ENCODE results near the gene TAOK3.
"Not testable (repeated sequence)": the region's sequence is repeated elsewhere in the genome, so short reads cannot be mapped to it uniquely, and the experiment has no call there.

Gene TAOK3

DNA sequence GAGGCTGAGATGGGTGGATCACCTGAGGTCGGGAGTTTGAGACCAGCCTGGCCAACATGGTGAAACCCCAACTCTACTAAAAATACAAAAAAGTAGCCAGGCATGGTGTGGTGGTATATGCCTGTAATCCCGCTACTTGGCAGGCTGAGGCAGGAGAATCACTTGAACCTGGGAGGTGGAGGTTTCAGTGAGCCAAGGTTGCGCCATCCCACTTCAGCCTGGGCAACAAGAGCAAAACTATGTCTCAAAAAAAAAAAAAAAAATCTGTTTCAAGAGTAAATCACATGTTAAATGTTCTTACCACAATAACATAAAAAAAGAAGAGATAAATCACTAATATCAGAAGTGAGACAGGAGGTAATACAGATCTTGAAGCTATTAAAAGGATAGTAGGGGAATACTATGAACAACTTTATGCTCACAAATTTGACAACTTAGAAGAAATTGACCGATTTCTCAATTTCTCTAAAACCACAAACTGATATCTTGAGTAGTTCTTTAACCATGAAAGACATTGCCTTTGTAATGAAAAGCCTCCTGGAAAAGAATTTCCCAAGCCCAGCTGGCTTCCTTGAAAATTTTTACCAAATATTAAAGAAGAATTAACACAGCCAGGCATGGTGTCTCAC lies 37.7 kb downstream of the TAOK3 start:
- DNase-seq = no peak

DNA sequence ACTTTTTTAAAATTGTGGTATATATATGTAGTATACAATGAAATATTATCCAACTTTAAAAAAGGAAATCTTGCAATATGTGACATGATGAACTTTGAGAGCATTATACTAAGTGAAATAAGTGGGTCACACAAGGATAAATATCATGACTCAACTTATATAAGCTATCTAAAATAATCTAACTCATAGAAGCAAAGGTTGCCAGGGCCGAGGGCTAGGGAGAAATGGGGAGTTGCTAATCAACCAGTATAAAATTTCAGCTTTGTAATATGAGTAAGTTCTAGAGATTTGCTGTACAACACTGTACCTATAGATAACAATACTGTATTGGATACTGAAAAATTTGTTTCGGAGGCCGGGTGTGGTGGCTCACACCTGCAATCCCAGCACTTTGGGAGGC lies 38.5 kb downstream of the TAOK3 start:
- no peak for DNase-seq

DNA sequence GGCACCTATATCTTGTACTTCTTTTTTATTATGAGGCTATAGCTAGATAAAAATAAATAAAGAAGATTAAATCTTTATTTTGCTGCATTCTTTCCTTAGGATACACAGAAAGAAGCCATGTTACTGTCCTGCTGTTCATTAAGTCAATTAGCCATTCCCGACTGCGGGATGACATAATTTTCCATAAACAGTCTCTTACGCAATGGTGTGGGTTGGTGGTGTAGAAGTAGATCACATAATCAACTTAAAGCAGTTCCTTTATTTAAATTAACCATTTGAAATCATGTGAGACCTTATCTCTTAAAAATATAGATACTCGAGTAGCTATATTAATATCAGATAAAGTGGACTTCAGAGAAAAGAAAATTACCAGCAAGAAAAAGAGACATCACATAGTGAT lies 40.2 kb downstream of the TAOK3 start:
- no peak for DNase-seq

DNA sequence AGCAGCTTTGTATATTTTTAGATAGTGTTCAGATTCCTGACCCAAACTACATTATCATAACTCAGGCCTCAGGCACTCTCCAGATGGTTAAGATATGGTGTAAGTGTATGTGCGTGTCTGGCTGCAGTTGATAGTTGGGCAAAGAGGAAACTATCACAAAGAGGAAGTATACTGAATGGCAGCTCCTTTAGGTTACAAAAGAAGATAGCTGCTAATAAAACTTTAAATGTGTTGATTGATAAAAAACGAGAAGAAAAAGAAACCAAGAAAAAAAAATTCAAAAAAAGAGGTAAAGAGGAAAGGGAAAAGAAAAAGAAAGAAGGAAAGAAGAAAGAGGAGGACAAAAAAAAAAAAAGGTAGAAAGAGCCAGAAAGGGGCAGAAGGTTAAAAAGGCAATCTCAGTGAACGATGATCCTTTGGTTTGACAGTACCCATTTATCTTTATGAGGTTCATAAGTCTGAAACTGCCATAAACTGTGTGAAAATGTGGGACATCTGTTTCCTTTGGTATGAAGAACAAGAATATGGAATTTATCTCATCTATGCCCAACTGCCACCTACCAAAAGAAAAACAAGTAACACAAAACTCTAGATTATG lies 42.2 kb downstream of the TAOK3 start:
- no peak for DNase-seq

DNA sequence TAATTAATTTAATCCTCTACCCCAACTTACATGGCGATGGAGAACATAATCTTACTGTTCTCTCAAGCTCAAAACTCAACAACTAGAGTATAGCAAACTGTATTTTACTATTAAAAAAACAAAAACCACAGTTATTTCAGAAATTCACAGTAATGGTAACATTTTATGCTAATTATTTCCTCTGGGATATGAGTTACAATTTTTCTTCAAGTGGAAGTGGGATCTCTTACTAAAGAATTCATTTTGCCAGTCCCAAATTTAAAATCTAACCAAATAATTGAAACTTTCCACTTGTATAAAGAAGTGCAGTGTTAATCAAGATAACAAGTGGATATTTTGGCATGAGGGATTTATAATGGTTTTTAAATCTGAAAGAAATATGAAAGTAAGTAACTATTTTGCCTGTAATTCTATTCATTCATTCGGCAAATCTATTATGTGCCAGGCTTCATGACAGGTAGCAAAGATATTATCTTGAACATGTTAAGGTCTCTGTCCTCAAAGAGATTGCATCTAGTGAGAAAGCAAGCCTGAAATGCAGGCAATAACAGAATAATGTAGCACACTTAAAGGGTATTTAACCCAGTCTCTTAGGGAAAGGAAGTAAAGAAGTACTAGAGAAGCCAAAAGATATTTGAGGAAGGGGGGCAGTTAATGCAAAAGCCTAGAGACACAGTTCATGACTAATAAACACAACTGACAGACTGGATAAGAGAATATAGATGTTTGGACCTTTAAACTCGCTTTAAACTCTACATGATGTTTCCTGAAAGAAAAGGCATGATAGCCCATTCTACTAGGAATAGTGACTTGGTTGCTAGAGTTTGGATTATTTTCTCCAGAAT lies 44.0 kb downstream of the TAOK3 start:
- no peak for DNase-seq

DNA sequence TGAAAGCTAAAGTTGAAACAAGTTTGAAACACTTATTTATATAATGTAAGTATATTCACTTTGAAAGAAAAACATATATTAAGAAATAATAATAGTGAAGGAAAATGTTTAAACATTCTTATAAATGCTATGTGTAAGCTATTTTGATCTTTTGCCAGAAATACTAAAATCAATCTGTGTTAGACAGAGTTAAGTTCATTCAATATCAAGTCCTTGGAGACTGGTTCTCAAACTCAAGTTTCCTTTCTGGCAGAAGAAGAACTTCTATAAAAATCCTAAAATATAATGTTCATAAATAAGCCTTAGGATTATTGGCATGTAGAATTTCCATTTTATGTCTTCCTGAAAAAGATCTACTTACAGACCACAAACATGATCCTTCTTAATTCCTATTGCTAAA lies 45.3 kb downstream of the TAOK3 start:
- no peak for DNase-seq

DNA sequence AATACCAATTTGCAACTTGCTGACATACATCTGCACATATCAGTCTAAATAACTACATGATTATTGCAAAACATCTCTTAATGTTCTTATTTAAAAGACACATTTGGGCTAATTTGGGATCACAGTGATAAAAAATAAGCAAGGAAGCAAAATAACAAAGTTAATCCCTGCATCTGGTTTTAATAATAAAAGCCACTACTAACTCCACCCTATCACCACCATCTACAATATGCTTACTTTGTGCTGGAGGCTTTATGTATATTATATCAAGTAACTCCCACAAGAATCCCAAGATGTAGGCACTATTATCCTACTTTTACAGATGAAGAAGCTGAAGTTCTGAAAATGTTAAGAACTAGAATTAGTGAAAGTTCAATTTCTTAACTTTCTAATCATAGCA lies 45.7 kb downstream of the TAOK3 start:
- no peak for DNase-seq

DNA sequence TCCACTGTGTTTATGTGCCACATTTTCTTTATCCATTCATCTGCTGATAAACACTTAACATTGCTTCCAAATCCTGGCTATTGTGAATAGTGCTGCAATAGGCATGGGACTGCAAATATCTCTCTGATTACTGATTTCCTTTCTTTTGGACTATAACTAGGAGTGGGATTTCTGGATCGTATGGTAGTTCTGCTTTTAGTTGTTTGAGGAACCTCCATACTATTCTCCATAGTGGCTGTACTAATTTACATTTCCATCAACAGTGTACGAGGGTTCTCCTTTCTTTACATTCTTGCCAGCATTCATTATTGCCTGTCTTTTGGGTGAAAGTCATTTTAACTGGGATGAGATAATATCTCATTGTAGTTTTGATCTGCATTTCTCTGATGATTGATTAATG lies 47.6 kb downstream of the TAOK3 start:
- DNase-seq = no peak

DNA sequence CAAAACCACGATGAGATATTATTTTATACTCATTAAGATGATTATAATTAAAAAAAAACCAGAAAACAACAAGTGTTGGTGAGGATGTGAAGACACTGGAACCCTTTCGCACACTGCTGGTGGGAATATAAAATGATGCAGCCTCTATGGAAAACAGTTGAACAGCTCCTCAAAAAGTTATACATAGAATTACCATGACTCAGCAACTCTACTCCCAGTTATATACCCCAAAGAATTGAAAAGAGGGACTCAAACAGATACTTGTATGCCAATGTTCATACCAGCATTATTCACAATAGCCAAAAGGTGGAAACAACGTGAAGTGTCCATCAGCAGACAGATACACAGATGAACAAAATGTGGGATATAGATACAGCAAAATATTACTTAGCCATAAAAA lies 53.1 kb downstream of the TAOK3 start:
- no peak for DNase-seq

DNA sequence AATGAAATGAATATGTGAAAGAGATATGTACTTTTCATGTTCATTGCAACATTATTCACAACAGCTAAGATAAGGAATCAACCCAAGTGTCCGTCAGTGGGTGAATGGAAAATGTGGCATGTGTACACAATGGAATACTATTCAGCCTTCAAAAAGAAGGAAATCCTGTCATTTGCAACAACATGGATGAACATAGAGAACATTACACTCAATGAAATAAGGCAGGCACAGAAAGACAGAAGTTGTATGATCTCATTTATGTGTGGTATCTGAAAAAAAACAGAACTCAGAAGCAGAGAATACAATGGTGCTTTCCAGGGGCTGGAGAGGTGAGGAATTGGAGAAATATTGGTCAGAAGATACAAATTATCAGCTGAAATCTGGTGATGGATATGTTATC lies 54.0 kb downstream of the TAOK3 start:
- DNase-seq = no peak

DNA sequence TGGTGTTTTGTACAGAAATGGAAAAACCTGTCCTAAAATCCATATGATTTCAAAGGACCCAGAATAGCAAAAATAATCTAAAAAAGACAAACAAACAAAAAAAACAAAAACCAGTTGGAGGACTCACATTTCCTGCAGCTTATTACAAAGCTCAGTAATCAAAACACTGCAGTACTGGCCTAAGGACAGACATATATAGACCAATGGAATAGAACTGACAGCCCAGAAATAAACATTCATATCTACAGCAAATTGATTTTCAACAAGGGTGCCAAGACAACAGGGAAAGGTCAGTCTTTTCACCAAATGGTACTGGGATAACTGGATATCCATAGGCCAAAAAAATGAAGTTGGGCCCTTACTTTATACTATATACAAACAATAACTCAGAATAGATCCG lies 55.0 kb downstream of the TAOK3 start:
- no peak for DNase-seq

DNA sequence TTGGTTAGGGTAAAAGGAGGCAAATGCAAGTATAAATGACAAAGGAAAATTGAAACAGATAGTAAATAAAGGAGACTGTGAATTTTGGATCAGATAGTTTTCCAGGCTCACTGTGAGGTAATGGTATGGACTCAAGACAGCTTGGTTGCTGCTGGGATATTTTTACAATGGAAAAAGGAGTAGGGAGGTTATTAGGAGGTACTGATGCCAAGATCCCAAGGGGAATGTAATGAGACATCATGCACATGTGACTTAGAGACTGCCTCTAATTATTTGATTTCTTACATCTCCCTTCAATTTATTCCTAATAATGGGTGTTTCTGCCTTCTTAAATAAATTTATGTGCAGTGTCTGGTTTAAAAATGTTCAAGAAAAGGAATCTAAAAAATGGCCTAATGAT lies 56.9 kb downstream of the TAOK3 start:
- DNase-seq = no peak

DNA sequence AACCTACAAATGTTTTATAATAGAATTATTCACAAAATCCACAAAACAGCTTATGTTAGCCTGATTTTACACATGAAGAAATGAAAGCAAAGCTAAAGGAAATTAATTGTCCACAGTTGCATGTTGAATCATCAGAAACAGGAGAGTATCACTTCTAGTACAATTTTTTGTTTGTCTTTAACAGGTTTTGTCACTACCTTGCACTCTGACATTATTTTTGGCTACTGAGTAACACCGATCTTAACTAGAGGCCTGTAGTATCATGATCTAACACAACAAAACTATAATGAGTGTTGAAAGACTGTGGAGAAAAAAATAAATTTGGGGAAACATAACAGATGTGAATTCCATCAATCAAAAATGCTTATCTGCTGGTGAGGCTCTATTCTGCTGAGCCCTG lies 60.1 kb downstream of the TAOK3 start:
- no peak for DNase-seq

DNA sequence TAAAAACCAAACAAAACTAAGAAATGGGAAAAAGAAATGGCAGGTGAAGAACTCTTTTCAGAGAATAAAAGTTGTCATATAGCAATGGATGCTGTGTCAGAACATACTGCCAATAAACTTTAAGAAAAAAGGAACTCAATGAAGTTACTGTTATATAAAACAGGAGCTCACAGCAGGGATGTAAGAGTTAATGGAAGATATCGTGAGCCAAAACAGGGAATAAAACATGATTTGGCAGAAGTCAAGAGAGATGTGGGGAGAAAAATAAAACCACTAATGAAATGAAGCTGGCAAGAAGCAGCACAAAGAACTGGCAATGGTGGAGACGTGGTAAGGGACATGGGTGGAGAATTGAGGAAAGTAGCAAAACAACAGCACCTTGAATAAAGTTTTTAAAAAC lies 61.0 kb downstream of the TAOK3 start:
- DNase-seq = no peak

DNA sequence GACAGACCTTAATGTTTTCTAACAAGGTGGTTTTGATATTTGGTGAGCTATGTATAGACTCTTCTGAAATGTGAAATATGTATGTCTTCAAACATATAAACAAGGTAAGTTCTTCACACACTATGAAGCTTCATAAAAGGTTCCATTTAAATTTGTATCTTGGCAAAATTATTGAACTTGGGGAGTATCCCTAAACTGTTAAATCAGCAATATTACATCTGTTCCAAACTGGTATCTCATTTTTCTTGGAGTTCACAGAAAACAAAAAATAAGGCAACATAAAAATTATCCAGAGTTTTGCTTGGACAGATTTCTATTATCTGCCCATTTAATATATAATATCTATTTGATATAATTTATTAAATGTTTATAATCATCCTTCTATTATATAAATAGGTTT lies 62.4 kb downstream of the TAOK3 start:
- no peak for DNase-seq

DNA sequence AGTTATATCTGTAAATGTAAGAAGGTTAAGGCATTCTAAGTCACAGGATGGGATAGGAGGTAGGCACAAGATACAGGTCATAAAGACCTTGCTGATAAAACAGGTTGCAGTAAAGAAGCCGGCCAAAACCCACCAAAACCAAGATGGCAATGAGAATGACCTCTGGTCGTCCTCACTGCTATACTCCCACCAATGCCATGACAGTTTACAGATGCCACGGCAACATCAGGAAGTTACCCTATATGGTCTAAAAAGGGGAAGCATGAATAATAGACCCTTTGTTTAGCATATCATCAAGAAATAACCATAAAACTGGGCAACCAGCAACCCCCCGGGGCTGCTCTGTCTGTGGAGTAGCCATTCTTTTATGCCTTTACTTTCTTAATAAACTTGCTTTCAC lies 64.7 kb downstream of the TAOK3 start:
- not testable (repeated sequence) for DNase-seq

DNA sequence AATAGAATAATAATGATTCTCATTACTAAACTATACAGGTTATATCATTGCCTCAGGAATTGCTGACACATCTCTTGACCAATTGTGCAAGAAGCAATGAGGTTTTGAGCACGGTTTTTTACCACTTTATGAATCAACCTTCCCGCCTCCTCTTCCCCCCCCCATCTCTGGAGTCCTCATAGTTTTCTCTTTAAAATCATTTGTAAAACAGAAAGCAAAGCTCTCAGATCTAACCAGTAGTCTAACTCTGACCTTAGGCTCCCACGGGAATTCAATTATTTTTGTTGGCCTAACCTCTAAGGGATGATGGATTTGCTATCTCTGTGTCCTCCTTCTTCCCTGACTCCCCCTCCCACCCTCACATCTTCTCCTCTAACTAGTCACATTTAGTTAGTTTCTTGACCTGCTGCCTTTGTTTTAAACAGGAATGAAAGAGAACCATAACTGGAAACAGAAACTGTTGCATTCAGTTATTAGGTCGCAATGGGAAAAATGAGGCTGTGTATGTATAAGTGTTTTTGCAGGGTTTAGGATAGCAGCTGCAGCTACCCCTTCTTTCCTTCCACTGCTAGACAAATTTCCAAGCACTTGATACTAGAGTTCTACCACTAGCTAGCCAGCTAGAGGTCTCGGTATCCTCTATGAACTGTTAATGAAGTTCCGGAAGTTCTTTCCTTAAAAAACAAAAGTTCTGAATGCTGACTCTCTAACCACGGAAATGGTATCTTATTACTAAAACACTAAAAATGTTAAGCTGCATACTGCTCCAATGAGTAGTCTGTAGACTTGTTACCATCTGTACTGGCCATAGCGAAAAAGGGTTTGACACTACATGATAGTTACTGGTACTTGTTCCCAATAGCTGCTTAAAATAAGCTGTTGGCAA lies 65.4 kb downstream of the TAOK3 start:
- DNase-seq = no peak

DNA sequence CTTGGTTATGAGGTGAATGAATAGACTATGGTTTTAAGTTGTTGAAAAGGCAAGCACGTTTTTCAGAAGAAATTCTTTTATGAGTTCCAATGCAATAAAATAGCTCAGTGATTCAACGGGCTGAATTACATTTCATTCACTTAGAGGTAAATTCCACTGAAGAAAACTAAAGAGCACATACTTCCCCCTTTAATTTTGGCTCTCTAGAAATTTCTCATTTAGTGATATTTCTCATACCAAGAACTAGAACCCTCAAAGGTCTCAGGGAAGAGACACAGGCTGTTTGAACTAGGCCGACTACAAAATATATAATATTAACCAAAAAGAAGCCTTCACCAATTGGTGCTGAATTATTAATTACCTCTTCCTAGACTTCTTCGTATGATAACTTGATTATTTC lies 68.6 kb downstream of the TAOK3 start:
- DNase-seq = no peak

DNA sequence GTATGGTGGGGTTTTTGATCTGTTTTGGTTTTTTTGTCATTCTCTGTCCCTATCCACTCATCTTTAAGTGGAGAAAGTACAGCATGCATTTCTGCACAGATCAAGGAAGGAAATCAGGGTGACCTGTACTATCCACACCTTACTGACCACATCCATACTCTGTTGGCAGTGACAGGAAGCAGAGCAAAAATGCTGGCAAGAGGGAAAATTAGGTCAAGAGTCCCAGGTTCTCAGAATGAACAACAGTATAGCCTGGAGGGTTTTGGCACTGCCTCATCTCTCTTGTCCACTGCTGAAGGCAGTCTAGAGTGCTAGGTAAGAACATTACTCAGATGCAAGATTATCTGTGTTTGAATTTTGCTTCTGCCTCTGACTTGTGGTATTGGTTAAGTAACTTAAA lies 70.7 kb downstream of the TAOK3 start:
- no peak for DNase-seq

DNA sequence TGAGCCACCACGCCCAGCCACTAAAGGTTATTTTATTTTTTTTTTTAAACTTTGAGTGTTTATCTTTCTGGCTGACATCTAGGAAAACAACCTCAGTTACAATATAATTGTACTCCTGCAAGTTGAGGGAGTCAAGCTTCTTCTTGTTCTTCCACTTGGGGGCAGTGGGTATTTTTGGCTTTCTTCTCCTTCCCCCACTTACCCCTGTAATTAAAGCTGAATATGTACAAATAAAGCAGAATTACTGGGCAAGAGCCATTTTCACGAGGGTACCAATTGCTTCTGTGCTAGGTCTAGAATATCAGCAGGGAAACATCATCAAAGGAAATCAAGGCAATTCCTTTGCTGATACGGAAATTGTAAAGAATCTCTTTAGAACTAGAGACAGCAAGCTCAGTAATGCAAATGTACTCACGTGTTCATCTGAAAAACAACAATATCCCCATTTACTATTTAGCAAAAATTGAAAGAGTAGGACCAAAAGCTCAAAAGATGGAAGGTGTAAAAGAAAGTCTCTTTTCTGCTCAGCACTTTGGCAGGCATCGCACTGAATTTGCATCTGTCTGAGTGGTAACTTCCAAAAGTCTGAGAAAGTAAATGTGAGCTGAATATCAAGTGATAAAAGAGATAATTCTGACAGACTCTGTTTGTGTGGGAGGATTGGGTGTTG lies 72.8 kb downstream of the TAOK3 start:
- no peak for DNase-seq

DNA sequence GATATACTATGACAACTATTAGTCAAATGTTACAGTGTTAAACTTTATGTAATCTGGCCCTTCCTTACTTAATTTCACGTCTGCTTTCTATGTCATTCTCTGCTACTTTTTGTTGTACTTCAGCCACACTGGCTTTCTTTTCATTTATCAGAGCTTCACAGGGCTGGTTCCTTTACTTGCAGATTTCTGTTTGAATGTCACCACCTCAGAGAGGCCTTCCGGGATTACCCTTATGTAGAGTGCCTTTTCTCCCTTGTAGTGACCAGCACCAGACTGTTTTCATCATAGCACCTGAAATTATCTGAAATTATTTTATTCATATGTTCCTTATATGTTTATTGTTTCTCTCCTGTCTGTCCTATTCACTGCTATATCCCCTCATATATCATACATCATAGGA lies 75.4 kb downstream of the TAOK3 start:
- no peak for DNase-seq

DNA sequence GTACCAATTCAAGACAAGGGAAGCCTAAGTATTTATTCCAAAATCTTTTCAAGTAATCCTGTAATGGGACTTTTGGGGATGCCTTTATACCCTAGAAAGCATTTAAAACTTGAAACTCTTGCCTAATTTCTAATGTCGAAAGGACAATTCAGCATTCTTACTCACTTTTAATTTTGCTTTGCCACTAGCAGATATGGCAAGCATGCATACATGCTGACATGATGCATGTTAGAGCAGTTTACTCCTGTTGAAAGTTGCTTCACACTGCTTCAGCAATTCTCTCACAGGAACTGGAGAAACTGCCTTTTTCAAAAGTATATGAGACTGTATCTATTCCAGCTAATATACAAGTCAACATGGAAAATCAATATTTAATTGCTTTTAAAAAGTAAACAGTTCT lies 79.9 kb downstream of the TAOK3 start:
- DNase-seq = no peak

DNA sequence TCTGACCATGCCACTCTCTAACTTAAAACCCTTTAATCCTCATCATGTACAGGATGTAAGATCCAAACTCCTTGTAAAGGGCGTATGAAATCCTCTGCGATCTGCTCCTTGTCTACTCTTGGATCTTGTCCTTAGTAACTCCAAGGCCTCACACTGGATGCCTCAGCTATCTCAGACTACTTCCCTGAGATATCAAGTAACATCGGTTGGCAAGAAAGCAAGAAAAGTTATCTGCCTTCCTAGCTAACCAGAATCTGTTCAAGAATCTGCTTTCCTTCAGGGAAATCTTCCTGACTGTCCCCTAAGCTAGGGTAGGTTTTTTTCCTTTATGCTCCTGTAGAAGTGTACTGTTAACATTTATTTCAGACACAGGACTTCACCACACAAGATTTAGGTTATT lies 82.6 kb downstream of the TAOK3 start:
- DNase-seq = no peak

Measured in activated gamma-delta T cell treated with Interleukin-2 at 50 U/mL for 16 hours (primary cell).